Activated CD4-positive, alpha-beta T cell treated with anti-CD3 and anti-CD28 coated beads, Interleukin-2, amount 50 U/mL, for 16 hours (primary cell): ENCODE data around the gene LRP2BP.
"Not testable (repeated sequence)": the region's sequence is repeated elsewhere in the genome, so short reads cannot be mapped to it uniquely, and the experiment has no call there.

Experiments
- DNase-seq: peaks from one replicate; pipeline ENCODE4 v3.0.0-alpha.2; 2020

The LRP2BP gene

DNA sequence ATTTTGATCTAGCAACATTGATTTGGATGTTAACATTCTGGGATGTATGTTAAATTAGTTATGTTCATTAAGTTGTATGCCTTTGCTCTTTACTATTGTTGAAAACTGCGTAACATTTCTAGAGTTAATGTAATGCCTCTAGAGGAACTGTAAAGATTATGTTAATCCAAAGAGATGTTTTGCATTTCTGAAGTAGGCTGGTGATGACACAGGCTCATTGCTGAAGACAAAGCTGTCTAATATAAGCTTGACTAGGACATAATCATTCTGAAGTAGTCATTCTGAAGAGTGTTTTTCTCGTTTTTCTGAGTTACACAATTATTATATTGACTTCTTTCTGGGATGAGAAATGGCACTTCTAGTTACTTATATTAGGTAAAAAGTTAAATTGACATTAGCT, 72.9 kb downstream of the LRP2BP start:
- DNase-seq: no peak

DNA sequence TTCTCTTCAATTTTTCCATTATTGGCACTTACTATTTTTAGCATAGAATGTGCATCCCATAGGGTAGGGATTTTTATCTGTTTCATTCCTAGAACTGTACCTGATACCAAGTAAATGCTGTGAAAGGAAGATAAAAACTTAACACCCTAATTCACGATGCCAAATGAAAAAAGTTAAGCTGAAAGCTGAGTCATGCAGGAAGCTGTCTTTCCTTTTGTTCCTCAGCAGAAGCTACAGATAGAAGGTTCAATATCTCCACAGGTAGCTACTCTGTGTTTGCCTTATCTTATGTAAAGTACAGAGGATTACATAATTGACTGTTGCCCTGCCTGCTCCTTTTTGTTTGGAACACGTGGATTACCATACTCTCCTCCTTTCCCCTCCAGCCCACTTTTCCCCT, 77.0 kb downstream of the LRP2BP start:
- peak; percentile 57 for DNase-seq

DNA sequence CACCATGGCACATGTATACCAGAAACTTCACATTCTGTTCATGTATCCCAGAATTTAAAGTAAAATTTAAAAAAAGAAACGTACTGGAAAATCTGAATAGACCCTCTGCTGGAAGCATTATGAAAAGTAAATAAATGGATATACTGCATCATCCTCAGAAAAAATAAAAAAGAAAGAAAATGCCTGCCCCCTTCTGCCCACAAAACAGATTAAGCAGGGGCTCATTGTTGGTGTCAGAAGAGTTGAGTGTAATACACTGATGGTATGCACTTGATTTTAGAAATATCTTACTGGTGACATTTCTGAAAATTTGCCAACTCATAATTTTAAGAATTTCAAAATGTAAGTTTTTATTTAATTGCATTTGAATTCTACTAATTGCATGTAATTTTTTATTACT, 77.8 kb downstream of the LRP2BP start:
- DNase-seq: no peak

DNA sequence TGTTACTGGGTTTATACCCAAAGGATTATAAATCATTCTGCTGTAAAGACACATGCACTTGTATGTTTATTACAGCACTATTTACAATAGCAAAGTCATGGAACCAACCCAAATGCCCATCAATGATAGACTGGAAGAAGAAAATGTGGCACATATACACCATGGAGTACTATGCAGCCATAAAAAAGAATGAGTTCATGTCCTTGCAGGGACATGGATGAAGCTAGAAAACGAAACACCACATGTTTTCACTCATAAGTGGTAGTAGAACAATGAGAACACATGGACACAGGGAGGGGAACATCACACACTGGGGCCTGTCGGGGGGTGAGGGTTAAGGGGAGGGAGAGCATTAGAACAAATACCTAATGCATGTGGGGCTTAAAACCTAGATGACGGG, 78.3 kb downstream of the LRP2BP start:
- not testable (repeated sequence) for DNase-seq
